Raji (cell line): ENCODE results near the gene HOOK2.
A peak's percentile ranks its signal among the peaks of the same experiment; 100 is the strongest.

Experiments
- POLR2A ChIP-seq: IDR thresholded peaks from 2 replicates; pipeline ENCODE4 v1.6.1; 2011; ENCODE audit warnings: low read depth, low read length, control low read depth; ENCODE audit not compliant: insufficient read depth

Gene HOOK2

DNA sequence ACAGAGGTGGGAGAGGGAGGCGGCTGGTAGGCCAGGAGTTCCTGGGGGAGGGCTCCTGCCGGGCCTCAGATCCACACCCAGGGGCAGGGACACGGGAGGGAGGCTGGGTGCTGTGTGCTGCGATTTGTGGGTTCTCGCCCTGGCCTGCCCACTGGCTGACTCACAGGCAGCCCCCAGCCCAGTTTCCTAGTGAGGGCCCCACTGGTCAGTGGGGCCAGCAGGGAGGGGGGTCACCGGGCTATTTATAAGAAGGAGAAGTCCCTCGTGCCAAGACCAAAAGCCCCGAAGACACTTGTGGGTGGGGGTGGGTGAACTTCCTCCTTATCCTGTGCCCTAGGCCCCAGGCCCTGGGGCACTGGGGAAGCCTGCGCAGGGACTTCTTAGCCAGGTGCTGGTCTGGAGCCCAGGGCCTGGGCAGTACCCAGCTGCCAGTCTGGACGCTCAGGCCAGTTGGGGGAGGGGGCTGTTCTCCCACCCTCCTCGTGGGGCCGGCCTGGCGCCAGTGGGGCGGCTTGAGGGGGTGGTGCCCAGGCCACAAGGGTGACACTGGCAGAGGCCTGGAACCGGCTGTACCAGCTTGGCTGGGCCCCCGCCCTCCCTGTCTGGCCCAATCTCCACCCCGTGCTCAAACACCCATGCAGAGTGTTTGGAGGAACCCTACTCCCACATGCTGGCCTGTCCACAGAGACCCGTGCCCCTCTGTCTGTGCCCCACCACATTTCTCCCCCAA lies 11.0 kb upstream of the HOOK2 start:
- TF ChIP-seq POLR2A, result peak; percentile 24; the same call in 1 of the 2 replicates

DNA sequence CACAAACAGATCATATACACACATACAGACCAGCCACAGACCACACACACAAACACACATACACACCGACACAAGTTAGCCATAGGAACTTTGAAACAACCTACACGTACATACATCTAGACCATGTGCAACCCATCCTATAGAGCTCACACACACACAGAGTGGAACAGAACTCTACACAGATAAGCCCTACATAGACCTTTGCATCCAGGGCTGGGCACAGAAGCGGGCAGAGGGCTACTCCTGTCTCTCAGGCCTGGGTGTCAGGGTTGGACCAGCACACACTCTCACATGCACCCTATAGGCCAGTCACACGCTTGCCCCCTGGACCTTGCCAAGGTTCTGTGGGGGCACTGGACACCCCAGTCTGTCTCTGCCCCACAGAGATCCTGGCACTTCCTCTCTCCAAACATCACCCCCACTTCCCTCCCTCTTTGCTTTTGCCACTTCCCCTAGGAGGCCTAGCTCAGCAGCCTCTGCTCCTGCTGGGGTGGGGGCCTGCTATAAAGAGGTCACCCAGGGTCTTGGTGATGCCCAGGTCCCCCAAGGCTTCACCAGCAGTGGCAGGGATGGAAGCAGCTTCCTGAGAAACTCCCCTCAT lies 10.2 kb upstream of the HOOK2 start:
- TF ChIP-seq POLR2A, result no peak; the same call in 1 of the 2 replicates

GRCh38 chr19:12784871-12785430 lies 9.6 kb upstream of the HOOK2 start:
- peak; percentile 32 for TF ChIP-seq POLR2A

DNA sequence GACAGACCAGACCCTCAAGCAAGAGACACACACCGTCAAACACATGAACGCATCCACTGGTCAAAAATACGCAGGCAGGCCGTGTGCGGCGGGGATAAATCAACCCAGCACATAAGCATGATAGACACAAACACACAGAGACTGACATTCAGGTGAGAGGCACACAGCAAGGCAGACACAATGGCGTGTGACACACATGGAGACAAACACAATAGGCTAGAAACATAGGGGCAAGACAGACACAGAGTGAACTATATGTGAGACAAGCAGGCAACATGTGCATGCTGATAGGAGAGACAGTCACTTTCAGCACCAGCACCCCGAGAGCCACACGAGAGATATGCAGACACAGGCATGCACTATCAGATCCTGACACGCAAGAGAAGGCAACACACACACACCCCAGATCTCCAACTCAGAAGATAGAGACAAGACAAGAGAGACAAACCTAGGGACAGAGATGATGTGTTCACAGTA lies 9.1 kb upstream of the HOOK2 start:
- TF ChIP-seq POLR2A, result peak; percentile 31

GRCh38 chr19:12783849-12784393 lies 8.6 kb upstream of the HOOK2 start:
- 0 out of 2 replicates have a peak, but pooled peaks have one; percentile 4 for TF ChIP-seq POLR2A

- TF ChIP-seq POLR2A, result peak; percentile 22; the same call in 1 of the 2 replicates
These were observed 8.0 kb upstream of the HOOK2 start for GRCh38 chr19:12783291-12783848.

- TF ChIP-seq POLR2A, result 0 out of 2 replicates have a peak, but pooled peaks have one; percentile 53
These were observed 7.3 kb upstream of the HOOK2 start for GRCh38 chr19:12782424-12783290.

- no peak for TF ChIP-seq POLR2A
These were observed 6.7 kb upstream of the HOOK2 start for GRCh38 chr19:12782174-12782423.

GRCh38 chr19:12779162-12779993 lies 4.0 kb upstream of the HOOK2 start:
- 0 out of 2 replicates have a peak, but pooled peaks have one; percentile 25 for TF ChIP-seq POLR2A

GRCh38 chr19:12778905-12779161 lies 3.5 kb upstream of the HOOK2 start:
- TF ChIP-seq POLR2A, result no peak

DNA sequence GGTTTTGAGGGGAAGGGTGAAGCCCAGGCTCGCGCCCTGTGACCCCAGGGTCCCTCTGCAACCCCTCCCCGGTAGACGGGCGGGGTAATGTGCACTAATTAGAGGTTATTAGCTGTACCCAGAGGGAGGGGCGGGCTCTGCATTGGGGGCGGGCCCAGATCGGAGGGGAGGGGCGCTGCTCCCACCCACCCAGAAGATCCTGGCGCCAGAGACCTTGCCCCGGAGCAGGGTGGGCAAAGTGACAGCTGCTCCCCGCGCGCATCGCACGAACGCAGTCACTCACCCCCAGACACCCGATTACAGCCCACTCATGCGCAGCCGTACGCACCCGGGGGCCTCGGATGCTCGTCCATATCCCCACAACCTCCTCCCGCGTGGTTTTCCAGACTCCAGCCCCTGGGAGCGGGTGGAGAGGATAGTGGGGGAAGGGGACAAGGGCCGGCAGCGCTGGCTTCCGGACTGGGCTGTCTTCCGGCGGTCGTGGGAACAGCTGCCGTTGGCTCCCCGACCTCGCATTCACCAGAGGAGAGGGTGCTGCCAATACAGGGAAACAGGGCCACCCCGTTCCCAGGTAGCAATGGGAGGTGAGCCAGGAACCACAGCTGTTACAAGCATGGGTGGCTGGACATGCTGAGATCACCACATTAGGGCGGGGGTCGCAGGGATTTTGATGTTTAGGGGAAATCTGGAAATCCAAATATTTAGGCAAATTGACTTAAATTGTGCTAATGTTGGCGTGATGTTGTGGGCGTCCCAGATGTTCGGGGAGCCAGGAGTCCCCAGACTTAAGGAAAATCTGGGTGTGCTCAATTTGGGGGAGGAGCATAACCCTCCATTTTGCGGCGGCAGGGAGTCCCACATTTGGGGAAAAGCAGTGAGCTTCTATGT lies 2.9 kb upstream of the HOOK2 start:
- TF ChIP-seq POLR2A, result peak; percentile 65

GRCh38 chr19:12777217-12778016 lies 2.1 kb upstream of the HOOK2 start:
- TF ChIP-seq POLR2A, result no peak; the same call in none of the 2 replicates
